VCaP (cell line): Measurements from ENCODE around the gene NKAIN1.

Experiments
- H3K27ac ChIP-seq: fragments of 450-650 bp; 2 replicates; pipeline ENCODE4 v1.5.1; 2017
- CTCF ChIP-seq: fragments of 450-650 bp; conservative IDR thresholded peaks from 2 replicates; pipeline ENCODE4 v1.5.1; 2017; ENCODE audit warnings: mild to moderate bottlenecking, moderate library complexity

Gene NKAIN1

DNA sequence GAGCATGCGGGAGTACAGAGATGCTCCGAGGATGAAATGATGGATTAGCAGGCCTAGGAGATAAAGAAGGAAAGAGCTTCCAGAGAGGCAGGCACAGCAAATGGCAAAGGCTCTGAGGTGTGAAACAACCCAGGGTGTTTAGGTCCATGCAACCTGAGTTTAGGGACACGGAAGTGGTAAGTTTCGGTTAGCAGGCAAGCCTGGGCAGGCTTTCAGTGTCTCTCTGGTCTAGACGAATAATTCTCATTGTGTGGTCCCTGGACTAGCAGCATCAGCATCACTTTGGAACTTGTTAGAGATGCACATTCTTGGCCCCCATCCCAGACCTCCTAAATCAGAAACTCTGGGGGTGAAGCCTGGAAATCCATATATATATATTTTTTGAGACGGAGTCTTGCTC is 18.6 kb downstream of the NKAIN1 start:
- H3K27ac ChIP-seq = no peak overlapping the region
- TF ChIP-seq CTCF = no peak

- no peak for TF ChIP-seq CTCF
- H3K27ac ChIP-seq = no peak overlapping the region
These were observed 20.2 kb downstream of the NKAIN1 start for GRCh38 chr1:31219489-31219888.

DNA sequence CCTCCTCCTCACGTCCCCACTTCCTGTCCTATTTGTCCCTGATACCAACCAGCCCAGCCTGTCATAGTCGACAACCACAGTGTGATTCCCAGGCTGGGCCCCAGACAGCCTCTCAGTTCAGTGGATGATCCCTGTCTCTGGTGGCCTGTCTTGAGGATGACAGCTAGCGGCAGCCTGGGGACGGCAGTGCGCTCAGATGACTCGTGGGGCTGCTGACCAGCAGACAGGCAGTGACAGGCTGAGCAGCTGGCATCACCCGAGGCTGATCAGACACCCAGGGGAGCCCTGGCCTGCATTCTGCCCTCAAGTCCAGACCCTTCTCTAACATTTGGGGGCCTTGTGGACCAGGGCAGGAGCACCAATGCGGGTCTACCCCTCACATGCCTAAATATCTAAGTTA is 21.0 kb downstream of the NKAIN1 start:
- TF ChIP-seq CTCF = no peak

DNA sequence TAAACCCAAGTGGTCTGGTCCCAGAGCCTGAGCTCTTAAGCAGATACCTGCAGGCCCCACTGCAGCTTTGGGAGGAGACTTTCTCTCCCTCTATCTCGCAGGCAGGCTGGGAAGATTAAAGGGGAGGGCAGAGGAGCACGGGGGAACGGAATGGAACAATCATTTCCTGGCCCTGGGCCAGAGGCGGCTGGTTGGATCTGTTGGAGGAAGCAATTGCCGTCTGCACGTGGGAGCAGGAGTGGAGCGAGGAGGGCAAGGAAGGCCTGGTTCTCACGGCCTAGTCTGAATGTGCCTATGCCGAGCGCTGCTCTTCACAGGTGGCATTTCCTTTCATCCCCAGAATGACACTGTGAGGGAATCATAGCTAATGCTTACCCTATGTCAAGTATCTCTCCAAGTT is 23.7 kb downstream of the NKAIN1 start:
- peak overlapping the region; percentile 57 for H3K27ac ChIP-seq
- TF ChIP-seq CTCF = no peak

More for the DNA sequence above, 21.0 kb downstream of the NKAIN1 start:
- no peak overlapping the region for H3K27ac ChIP-seq

DNA sequence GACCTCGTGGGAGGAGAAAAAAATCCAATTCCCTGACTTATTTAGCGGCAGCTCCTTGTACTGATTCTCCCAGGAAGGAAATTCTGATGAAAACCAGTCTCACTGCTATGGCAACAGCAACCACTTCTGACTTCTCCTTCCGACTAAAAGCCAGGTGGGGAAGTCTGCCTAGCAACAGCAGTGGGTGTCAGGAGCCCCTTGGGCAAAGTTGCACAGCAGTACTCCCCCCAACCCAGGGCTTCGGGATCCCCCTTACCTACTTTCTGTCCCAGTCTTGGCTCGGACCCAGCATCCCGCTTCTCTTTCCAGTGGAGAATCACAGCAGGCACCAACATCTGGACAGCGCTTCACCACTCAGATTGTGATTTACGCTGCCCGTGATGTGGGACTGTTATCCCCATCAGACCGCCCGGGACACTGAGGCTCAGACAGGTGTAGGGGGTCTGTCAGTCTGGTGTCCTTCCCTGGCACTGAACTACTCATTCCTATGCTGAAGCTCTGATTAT is 24.6 kb downstream of the NKAIN1 start:
- peak overlapping the region; percentile 57 for H3K27ac ChIP-seq
- TF ChIP-seq CTCF = no peak

- no peak for TF ChIP-seq CTCF
- no peak overlapping the region for H3K27ac ChIP-seq
These were observed 25.2 kb downstream of the NKAIN1 start for GRCh38 chr1:31214316-31215064.

DNA sequence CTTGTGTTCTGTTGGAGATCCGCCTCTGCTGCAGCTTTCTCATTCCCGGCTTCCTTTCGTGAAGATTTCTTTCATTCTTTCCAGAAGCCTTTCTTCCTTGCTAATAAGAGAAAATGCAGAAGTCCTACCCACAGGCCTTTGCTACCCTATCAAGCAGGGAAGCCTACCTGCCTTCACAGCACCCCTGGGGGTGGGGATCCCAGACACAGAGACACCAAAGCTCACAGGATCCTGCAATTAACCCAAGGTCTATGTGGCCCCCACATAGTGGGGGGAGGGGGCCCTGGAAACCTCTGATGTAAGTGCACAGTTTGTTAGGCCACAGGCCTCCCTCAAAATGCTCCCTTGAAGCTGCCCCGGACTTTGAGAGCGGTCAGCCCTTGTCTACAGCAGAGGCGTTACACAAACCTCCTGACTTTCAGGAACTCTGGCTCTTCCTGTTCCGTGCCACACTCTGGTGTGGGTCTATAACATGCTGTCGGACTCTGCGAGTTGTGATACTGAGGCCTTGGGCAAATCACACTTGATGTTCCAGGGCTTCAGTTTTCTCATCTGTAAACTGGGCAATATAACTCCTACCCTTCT is 31.2 kb downstream of the NKAIN1 start:
- H3K27ac ChIP-seq = no peak overlapping the region
- no peak for TF ChIP-seq CTCF
